ELR (cell line): ENCODE measurements around the gene HMX3.
"Not testable (repeated sequence)": the region's sequence is repeated elsewhere in the genome, so short reads cannot be mapped to it uniquely, and the experiment has no call there.

Source experiments
- DNase-seq: peaks from one replicate; pipeline ENCODE4 v3.0.0-alpha.2; 2015; ENCODE audit warnings: low read depth

HMX3 gene

DNA sequence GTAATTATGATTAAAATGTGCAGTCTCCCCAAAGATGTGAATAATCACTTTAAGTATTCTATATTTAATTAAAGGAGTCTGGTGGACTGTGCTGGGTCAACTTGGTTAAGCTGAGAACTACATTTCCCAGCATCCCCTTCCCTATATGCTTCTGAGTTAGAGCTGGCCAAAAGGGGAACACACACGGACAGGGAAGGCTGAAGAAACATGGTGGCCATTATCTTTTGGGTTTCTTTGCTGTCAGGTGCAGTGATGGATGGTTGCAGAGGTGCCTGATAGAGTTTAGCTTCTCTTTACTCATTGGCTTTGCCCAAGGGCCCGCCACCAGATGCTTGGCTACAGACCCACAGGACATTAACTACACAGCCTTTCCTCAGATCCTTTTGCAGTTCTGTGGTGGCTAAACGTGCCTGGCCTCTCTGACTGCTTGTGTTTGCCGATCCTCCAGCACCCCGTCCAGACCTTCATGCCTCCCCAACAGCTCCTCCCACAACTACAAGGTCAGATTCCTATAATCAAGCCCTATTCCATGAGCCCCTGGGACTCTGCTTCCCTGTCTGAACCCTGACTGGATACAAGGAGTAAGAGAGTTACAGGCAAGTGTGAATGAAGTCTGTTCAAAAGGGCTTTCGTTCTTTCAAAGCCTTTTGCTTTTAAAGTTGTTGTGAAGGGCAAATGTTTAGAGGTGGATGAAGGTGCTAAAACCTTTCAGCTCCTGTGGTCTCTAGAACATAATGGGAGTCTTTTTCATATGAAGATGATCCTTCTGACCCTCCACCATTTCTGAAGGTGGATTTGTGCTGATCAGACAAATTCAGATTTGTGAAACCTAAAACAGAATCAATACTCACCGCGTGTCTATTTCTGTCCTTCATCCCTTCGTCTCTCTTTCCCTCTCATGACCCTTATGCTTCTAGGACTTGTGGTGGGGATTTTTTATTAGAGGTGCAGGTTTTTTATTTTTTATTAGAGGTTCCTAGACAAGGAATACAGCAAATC is 39.9 kb downstream of the HMX3 start:
- no peak for DNase-seq

DNA sequence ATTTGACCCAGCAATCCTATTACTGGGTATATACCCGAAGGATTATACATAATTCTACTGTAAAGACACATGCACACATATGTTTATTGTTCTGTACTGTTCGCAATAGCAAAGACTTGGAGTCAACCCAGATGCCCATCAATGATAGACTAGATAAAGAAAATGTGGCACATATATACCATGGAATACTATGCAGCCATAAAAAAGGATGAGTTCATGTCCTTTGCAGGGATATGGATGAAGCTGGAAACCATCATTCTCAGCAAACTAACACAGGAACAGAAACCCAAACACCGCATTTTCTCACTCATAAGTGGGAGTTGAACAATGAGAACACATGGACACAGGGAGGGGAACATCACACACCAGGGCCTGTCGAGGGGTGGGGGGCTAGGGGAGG is 42.6 kb downstream of the HMX3 start:
- DNase-seq, result not testable (repeated sequence)

DNA sequence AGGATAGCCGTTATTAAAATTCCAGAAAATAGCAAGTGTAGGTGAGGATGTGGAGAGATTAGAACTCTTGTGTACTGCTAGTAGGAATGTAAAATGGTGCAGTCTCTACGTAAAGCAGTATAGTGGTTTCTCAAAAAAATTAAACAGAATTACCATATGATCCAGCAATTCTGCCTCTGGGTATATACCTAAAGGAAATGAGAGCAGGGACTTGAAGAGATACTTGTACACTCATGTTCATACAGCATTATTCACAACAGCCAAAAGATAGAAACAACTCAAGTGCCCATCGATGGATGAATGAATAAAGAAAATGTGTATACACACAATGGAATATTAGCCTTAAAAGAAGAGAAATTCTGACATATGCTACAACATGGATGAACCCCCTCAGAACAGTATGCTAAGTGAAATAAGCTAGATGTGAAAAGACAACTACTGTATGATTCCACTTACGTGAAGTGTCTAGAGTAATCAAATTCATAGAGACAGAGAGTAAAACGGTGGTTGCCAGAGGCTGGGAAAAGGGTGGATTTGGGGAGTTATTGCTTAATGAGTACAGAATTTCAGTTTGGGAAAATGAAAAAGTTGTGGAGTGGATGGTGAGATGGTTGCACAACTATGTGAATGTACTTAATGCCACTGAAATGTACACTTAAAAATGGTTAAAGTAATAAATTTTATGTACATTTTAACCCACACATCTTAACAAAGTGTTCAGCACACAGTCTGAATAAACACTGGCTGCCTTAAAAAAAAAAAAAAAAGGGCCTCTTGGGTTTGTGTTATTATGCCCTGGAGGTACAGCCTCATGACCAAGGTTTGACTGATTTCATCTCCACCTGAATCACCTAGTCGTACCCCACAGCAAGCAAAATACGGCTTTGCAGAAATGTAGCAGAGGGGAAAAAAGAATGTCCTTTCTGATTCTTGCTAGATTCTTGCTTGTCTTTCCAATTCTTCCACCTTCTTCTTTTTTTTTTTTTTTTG is 44.6 kb downstream of the HMX3 start:
- DNase-seq, result no peak

DNA sequence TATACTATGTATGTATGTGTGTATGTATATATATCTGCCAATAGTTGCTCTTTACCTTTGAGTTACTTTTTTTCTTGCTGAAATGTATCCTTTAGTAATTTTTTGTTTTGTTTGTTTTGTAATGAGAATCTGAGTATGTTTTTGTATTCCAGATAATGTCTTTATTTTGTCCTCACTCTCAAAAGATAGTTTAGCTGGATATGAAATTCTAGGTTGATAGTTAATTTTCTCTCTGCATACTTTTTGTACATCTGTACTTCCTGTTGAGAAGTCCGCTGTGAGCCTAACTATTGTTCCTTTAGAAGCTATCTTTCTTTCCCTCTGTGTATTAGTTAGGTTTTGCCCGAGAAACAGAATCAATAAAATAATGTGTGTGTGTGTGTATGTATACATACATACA is 48.0 kb downstream of the HMX3 start:
- DNase-seq, result no peak

DNA sequence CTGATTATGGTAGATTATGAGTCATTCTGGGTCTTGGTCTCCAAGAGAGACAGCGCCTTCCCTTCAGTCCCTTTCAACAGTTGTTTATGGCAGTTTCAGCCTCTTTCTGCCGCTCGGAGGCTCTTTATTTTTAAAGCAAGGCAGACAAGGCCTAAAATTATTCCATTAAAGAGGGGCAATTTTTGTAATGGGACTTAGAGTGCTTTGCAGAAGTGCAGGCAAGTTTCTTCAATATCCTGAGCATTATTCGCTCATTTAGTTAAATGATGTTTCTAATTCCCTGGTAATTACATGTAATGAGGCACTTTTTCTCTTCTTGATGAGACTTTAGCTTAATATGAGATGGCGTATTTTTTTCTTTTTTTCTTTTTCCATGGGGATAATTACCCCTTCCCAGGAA is 52.0 kb downstream of the HMX3 start:
- DNase-seq, result no peak
